Keratinocyte (primary cell): ENCODE measurements around the gene IL11. TPM values are rescaled to one million over a fixed set of nuclear protein-coding genes. Genes with fewer than 3 reads are reported as not detected.

Source experiments
- DNase-seq: peaks from one replicate; pipeline ENCODE4 v3.0.0-alpha.2; 2011; ENCODE audit warnings: low read depth, missing footprints, low spot score
- FAIRE-seq: peaks from 2 replicates; lab custom pipeline; 2011; peaks lifted over from hg19 to GRCh38; lab: Jason Lieb, UNC
- H2AFZ ChIP-seq: 2 replicates; pipeline ENCODE4 v1.6.0; 2012; ENCODE audit warnings: low read length, control low read depth, inconsistent platforms; ENCODE audit not compliant: control insufficient read depth
- H3K27ac ChIP-seq: 2 replicates; pipeline ENCODE4 v1.5.1; 2011; ENCODE audit warnings: low read length; ENCODE audit not compliant: control insufficient read depth, insufficient read depth
- H3K27me3 ChIP-seq: 3 replicates; pipeline ENCODE4 v1.6.0; 2011; ENCODE audit warnings: low read length; ENCODE audit not compliant: control insufficient read depth, insufficient read depth; ENCODE audit errors: extremely low read depth
- H3K36me3 ChIP-seq, 2 experiments: 2 replicates in 1 of 2; 3 replicates in 1 of 2; pipeline ENCODE4 v1.5.1; 2011; ENCODE audit warnings: low read length in 2 of 2, mild to moderate bottlenecking in 1 of 2; ENCODE audit not compliant: control insufficient read depth in 2 of 2, insufficient read depth in 2 of 2; ENCODE audit errors: extremely low read depth in 1 of 2
- H3K4me1 ChIP-seq: 3 replicates; pipeline ENCODE4 v1.5.1; 2011; ENCODE audit warnings: low read length; ENCODE audit not compliant: control insufficient read depth, insufficient read depth; ENCODE audit errors: extremely low read depth
- H3K4me2 ChIP-seq: 3 replicates; pipeline ENCODE4 v1.6.0; 2011; ENCODE audit warnings: low read depth, low read length; ENCODE audit not compliant: control insufficient read depth, insufficient read depth; ENCODE audit errors: extremely low read depth
- H3K4me3 ChIP-seq, 3 experiments: fragments of 200-600 bp in 1 of 3; sonication (generic) in 1 of 3; 2 replicates in 2 of 3; 3 replicates in 1 of 3; pipeline ENCODE4 v1.5.1; 2011 to 2016; ENCODE audit warnings: low read length in 3 of 3, mild to moderate bottlenecking in 3 of 3, control low read depth in 2 of 3, inconsistent platforms in 1 of 3, low read depth in 1 of 3, mixed read lengths in 1 of 3, mixed run types in 1 of 3, moderate library complexity in 1 of 3; ENCODE audit not compliant: control insufficient read depth in 2 of 3, insufficient read depth in 2 of 3; ENCODE audit errors: extremely low read depth in 1 of 3
- H3K79me2 ChIP-seq: 2 replicates; pipeline ENCODE4 v1.6.0; 2012; ENCODE audit warnings: low read length; ENCODE audit not compliant: control insufficient read depth, insufficient read depth
- H3K9ac ChIP-seq: 3 replicates; pipeline ENCODE4 v1.6.0; 2011; ENCODE audit warnings: low read length; ENCODE audit not compliant: control insufficient read depth, insufficient read depth; ENCODE audit errors: extremely low read depth
- H3K9me1 ChIP-seq: 3 replicates; pipeline ENCODE4 v1.6.0; 2011; ENCODE audit warnings: low read length; ENCODE audit not compliant: control insufficient read depth, insufficient read depth; ENCODE audit errors: extremely low read depth
- H3K9me3 ChIP-seq: 2 replicates; pipeline ENCODE4 v1.5.1; 2012; ENCODE audit warnings: low read depth, low read length; ENCODE audit not compliant: control insufficient read depth
- H4K20me1 ChIP-seq: 3 replicates; pipeline ENCODE4 v1.6.0; 2011; ENCODE audit warnings: low read length; ENCODE audit not compliant: control insufficient read depth, insufficient read depth; ENCODE audit errors: extremely low read depth
- EZH2 ChIP-seq: IDR thresholded peaks from one replicate; pipeline ENCODE4 v1.6.1; 2012; ENCODE audit warnings: inconsistent platforms, mild to moderate bottlenecking, low read length, moderate library complexity
- dilution Hi-C: fragments of 300-500 bp; cut with MboI; formaldehyde crosslinking; loops from one replicate; pipeline ENCODE4 v1.7.0; 2020; ENCODE audit warnings: low sequenced_read_pairs; ENCODE audit not compliant: extremely low pct_ligation_motif_present
- polyA minus RNA-seq, 3 experiments: library from RNA; depleted of rRNA, polyadenylated mRNA; stranded (reverse); fragments of >200 nt; gene quantifications; 1 replicate in 1 of 3; 2 replicates in 1 of 3; 3 replicates in 1 of 3; pipeline ENCODE4 v1.2.3, GENCODE V29; 2011
- polyA plus RNA-seq, 5 experiments: library from polyadenylated mRNA; depleted of rRNA in 3 of 5; stranded (reverse) in 3 of 5; stranded (forward) in 1 of 5; unstranded in 1 of 5; fragments of >200 nt; gene quantifications; 1 replicate in 1 of 5; 2 replicates in 3 of 5; 3 replicates in 1 of 5; pipeline versions ENCODE4 v1.2.1 to v1.2.3, GENCODE V29; 2011 to 2012; ENCODE audit warnings: missing spikeins in 2 of 5, low read depth in 1 of 5, low replicate concordance in 1 of 5
- TF ChIP-seq, protein P1 (sequence below), 3 experiments: IDR thresholded peaks in 1 of 3; conservative IDR thresholded peaks in 1 of 3; optimal IDR thresholded peaks in 1 of 3; 2 replicates in 2 of 3; 3 replicates in 1 of 3; pipeline versions ENCODE3 to v1.5.1; 2011; ENCODE audit warnings: low read length in 3 of 3, mild to moderate bottlenecking in 3 of 3, moderate library complexity in 2 of 3, control low read depth in 1 of 3, inconsistent platforms in 1 of 3; ENCODE audit not compliant: insufficient read depth in 2 of 3; ENCODE audit errors: extremely low read depth in 1 of 3

Gene IL11
- 1.6 to 5.1 TPM (median 2.2 TPM) in 3 replicates for polyA plus RNA-seq
- 0.56 TPM for polyA plus RNA-seq (2011; ENCODE audit: low read depth)
- polyA plus RNA-seq (2011; cell fraction: cytosol; rRNA removed), result 1.4 and 2.0 TPM in 2 replicates
- 9.3 and 11.9 TPM in 2 replicates for polyA plus RNA-seq (2011; cell fraction: nucleus; rRNA removed)
- polyA plus RNA-seq (2012; ENCODE audit: low replicate concordance), result 3.4 TPM in 2 replicates
- 0.86 to 1.4 TPM (median 1.2 TPM) in 3 replicates for polyA minus RNA-seq
- polyA minus RNA-seq (2011; cell fraction: cytosol; rRNA and poly(A)+ RNA removed), result 1.5 TPM
- 1.4 and 4.1 TPM in 2 replicates for polyA minus RNA-seq (2011; cell fraction: nucleus; rRNA and poly(A)+ RNA removed)

DNA sequence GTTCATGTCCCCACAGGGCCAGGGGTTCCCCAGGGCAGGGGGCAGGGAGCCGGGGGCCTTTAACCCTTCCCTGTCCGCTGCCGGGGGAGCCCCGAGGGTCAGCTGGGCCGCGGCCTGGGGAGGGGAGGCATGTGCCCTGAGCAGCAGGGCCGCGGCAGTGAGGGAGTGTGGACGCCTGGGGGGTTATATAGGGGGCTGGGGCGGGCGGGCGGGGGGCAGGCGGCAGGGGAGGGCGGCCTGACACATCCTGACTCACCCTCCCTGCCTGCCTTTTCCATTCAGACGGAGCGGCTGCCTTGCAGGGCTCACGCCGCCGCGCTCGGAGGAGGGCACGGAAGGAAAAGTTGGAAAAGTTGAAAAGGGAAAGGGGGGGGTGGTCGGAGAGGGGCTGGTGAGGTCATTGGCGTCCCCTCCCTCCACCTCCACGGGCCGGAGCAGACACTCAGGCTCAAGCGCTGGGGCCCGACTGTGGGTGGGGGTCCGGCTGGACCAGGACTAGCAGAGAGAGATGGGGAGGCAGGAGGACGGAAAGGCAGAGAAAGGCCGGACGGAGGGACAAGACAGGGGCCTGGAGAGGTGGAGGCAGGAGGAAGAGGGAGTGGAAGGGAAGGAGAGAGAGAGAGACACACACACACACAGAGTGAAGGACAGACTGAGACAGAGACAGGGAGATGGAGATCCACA lies at the start of gene IL11:
Gene IL11, minus strand, starts transcription at position 159 of the 684 bp plus-strand sequence. Its CDS starts 153 bp downstream, at position 6.
- H3K9ac ChIP-seq, result peak within 1 kb of the TSS; percentile 69
- no peak for DNase-seq
- TF ChIP-seq EZH2, result no peak
- TF ChIP-seq, protein P1, sequence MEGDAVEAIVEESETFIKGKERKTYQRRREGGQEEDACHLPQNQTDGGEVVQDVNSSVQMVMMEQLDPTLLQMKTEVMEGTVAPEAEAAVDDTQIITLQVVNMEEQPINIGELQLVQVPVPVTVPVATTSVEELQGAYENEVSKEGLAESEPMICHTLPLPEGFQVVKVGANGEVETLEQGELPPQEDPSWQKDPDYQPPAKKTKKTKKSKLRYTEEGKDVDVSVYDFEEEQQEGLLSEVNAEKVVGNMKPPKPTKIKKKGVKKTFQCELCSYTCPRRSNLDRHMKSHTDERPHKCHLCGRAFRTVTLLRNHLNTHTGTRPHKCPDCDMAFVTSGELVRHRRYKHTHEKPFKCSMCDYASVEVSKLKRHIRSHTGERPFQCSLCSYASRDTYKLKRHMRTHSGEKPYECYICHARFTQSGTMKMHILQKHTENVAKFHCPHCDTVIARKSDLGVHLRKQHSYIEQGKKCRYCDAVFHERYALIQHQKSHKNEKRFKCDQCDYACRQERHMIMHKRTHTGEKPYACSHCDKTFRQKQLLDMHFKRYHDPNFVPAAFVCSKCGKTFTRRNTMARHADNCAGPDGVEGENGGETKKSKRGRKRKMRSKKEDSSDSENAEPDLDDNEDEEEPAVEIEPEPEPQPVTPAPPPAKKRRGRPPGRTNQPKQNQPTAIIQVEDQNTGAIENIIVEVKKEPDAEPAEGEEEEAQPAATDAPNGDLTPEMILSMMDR (optimal IDR thresholded peaks at IDR 0.05 in 1 of 3, IDR thresholded peaks at IDR 0.05 in 1 of 3, conservative IDR thresholded peaks at IDR 0.05 in 1 of 3; ENCODE audit: extremely low read depth in 1 of 3, insufficient read depth in 2 of 3, low read length in 3 of 3), result no peak
- H2AFZ ChIP-seq, result peak within 1 kb of the TSS; percentile 63
- no peak for FAIRE-seq
- peaks cover 15% of the 10 kb centered on the region for H3K4me1 ChIP-seq
- peak within 1 kb of the TSS; percentile 77 for H3K4me2 ChIP-seq
- H3K27me3 ChIP-seq, result peaks cover 15% of the 10 kb centered on the region
- H3K36me3 ChIP-seq, result no peaks in the 10 kb centered on the region
- no peaks in the 10 kb centered on the region for H3K79me2 ChIP-seq
- H3K9me3 ChIP-seq, result no peaks in the 10 kb centered on the region
- no peaks in the 10 kb centered on the region for H4K20me1 ChIP-seq
- H3K4me3 ChIP-seq, result peak within 1 kb of the TSS; percentile 63 to 78 (median 76)
- peak within 1 kb of the TSS; percentile 36 for H3K27ac ChIP-seq
- no peaks in the 10 kb centered on the region for H3K9me1 ChIP-seq
- dilution Hi-C loops, result no loop called here

DNA sequence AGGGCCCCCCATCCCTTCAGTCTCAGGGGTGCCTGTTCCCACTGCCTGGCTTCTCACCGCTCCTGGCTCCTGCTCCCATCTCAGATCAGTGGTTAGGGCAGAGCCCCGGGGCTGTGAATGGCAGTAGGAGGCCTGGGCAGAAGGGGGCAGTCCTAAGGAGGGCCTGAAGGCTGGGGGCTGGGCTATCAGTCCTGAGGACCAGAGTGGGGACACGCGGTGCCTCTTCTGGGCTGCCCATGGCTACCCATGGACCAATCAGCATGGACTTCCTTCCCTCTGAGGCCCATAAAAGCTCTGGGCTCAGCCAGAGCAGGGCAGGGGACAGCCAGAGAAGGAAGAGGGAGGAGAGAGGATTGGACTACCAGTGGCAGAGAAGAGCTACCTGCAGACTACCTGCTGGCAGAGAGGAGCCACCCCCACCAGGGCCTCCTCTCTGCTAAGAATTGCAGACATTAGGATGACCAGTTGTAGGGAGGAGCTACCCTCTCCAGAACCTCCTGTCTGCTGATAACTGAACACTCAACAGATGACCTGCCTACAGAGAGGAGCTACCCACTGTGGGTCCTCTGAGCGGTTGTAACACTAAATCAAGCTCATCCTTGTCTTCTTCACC lies 49.5 kb upstream of the IL11 start:
- TF ChIP-seq EZH2, result no peak
- TF ChIP-seq, protein P1 (optimal IDR thresholded peaks at IDR 0.05 in 1 of 3, IDR thresholded peaks at IDR 0.05 in 1 of 3, conservative IDR thresholded peaks at IDR 0.05 in 1 of 3; ENCODE audit: extremely low read depth in 1 of 3, insufficient read depth in 2 of 3, low read length in 3 of 3), result no peak

More for the DNA sequence above, 49.5 kb upstream of the IL11 start:
- Histone ChIP-seq H3K4me1 (peaks cover 4% of the 10 kb centered on the region), H3K79me2 (no peaks in the 10 kb centered on the region), H4K20me1 (no peaks in the 10 kb centered on the region), H3K4me3 (no peak overlapping the region), H3K9me1 (no peaks in the 10 kb centered on the region), H3K4me2 (no peak overlapping the region), H3K9ac (no peak overlapping the region), H3K9me3 (no peaks in the 10 kb centered on the region), H3K27ac (no peak overlapping the region), H2AFZ (no peak overlapping the region), H3K36me3 (no peaks in the 10 kb centered on the region), H3K27me3 (peaks cover 6% of the 10 kb centered on the region)
- FAIRE-seq (no peak), DNase-seq (no peak)
- dilution Hi-C loops, result no loop called here
